Neural cell (in vitro differentiated cells): ENCODE data around the gene GHRH. TPM values are rescaled to one million over a fixed set of nuclear protein-coding genes. Genes with fewer than 3 reads are reported as not detected.

Experiments
- H2AFZ ChIP-seq: fragments of 200-600, 300-800 bp; sonication (generic), shearing (Covaris generic); 2 replicates; pipeline ENCODE4 v1.6.0; 2014; ENCODE audit warnings: low read depth, mild to moderate bottlenecking, antibody characterized with exemption, low read length, moderate library complexity
- H3F3A ChIP-seq: fragments of 200-600 bp; shearing (Covaris generic); 2 replicates; pipeline ENCODE4 v1.6.1; 2016; ENCODE audit warnings: mild to moderate bottlenecking, moderate library complexity, mixed read lengths, antibody characterized with exemption, low read length; ENCODE audit not compliant: insufficient read depth, poor library complexity, severe bottlenecking
- H3K27ac ChIP-seq: fragments of 200-600, 300-800 bp; sonication (generic), shearing (Covaris generic); 2 replicates; pipeline ENCODE4 v1.5.1; 2014; ENCODE audit warnings: mild to moderate bottlenecking, low read length, moderate library complexity
- H3K27me3 ChIP-seq: fragments of 300-800, 200-600 bp; sonication (generic), shearing (Covaris generic); 2 replicates; pipeline ENCODE4 v1.6.0; 2014; ENCODE audit warnings: mild to moderate bottlenecking, low read depth, low read length, moderate library complexity; ENCODE audit not compliant: insufficient read depth
- H3K36me3 ChIP-seq: fragments of 300-800, 200-600 bp; sonication (generic), shearing (Covaris generic); 2 replicates; pipeline ENCODE4 v1.5.1; 2014; ENCODE audit warnings: mild to moderate bottlenecking, antibody characterized with exemption, low read length, moderate library complexity; ENCODE audit not compliant: insufficient read depth
- H3K4me2 ChIP-seq: fragments of 300-800, 200-600 bp; sonication (generic), shearing (Covaris generic); 2 replicates; pipeline ENCODE4 v1.6.0; 2014; ENCODE audit warnings: mild to moderate bottlenecking, low read length
- H3K4me3 ChIP-seq: fragments of 300-800, 200-600 bp; sonication (generic), shearing (Covaris generic); 2 replicates; pipeline ENCODE4 v1.5.1; 2014; ENCODE audit warnings: mild to moderate bottlenecking, low read length, moderate library complexity
- H3K79me2 ChIP-seq: fragments of 200-600 bp; shearing (Covaris generic); replicated peaks from 2 replicates; pipeline ENCODE4 v1.6.0; 2014; ENCODE audit warnings: mild to moderate bottlenecking, low read length, moderate library complexity; ENCODE audit not compliant: insufficient read depth
- H3K9ac ChIP-seq: fragments of 300-800, 200-600 bp; sonication (generic), shearing (Covaris generic); 2 replicates; pipeline ENCODE4 v1.6.1; 2016; ENCODE audit warnings: mild to moderate bottlenecking, low read length, mixed read lengths
- H3K9me2 ChIP-seq: fragments of 200-600 bp; shearing (Covaris generic); 2 replicates; pipeline ENCODE4 v1.6.1; 2016; ENCODE audit warnings: mild to moderate bottlenecking, low read length, mixed read lengths; ENCODE audit not compliant: insufficient read depth
- H3K9me3 ChIP-seq: fragments of 200-600, 300-800 bp; sonication (generic), shearing (Covaris generic); 2 replicates; pipeline ENCODE4 v1.6.1; 2016; ENCODE audit warnings: mild to moderate bottlenecking, mixed run types, low read length, moderate library complexity, mixed read lengths
- H4K20me1 ChIP-seq: fragments of 200-600 bp; shearing (Covaris generic); 2 replicates; pipeline ENCODE4 v1.6.1; 2016; ENCODE audit warnings: mild to moderate bottlenecking, mixed run types; ENCODE audit not compliant: insufficient read depth
- EP300 ChIP-seq: fragments of 450-650 bp; conservative IDR thresholded peaks from 2 replicates; pipeline ENCODE4 v1.6.1; 2014; ENCODE audit warnings: antibody characterized with exemption, mild to moderate bottlenecking, moderate library complexity; ENCODE audit not compliant: poor library complexity, severe bottlenecking
- EZH2 ChIP-seq: fragments of 200-600, 300-800 bp; shearing (Covaris generic), sonication (generic); IDR thresholded peaks from 2 replicates; pipeline ENCODE4 v1.6.1; 2014; ENCODE audit warnings: antibody characterized with exemption, low read length, borderline replicate concordance, mild to moderate bottlenecking; ENCODE audit not compliant: insufficient read depth, poor library complexity, severe bottlenecking
- MXI1 ChIP-seq: fragments of 450-650 bp; conservative IDR thresholded peaks from 2 replicates; pipeline ENCODE4 v1.6.1; 2014; ENCODE audit warnings: antibody characterized with exemption, mild to moderate bottlenecking; ENCODE audit not compliant: poor library complexity, severe bottlenecking
- POLR2AphosphoS5 ChIP-seq: IDR thresholded peaks from 2 replicates; pipeline ENCODE4 v1.6.1; 2012
- RAD21 ChIP-seq: fragments of 450-650 bp; conservative IDR thresholded peaks from 2 replicates; pipeline ENCODE4 v1.6.1; 2014; ENCODE audit warnings: antibody characterized with exemption, mild to moderate bottlenecking, moderate library complexity
- SMC3 ChIP-seq: fragments of 450-650 bp; conservative IDR thresholded peaks from 2 replicates; pipeline ENCODE4 v1.6.1; 2014; ENCODE audit warnings: antibody characterized with exemption, mild to moderate bottlenecking, moderate library complexity; ENCODE audit not compliant: poor library complexity
- TAF1 ChIP-seq: IDR thresholded peaks from 2 replicates; pipeline ENCODE4 v1.6.1; 2012; ENCODE audit warnings: low read depth
- polyA minus RNA-seq: library from RNA; depleted of rRNA, polyadenylated mRNA; stranded (reverse); fragments of >200 nt; gene quantifications from 2 replicates; pipeline ENCODE4 v1.2.3, GENCODE V29; 2014
- polyA plus RNA-seq: library from polyadenylated mRNA; depleted of rRNA; stranded (reverse); fragments of >200 nt; gene quantifications from 2 replicates; pipeline ENCODE4 v1.2.3, GENCODE V29; 2014
- TF ChIP-seq, protein P1 (sequence below): fragments of 450-650 bp; IDR thresholded peaks from 2 replicates; pipeline ENCODE4 v1.5.1; 2014; ENCODE audit warnings: antibody characterized with exemption, mild to moderate bottlenecking, moderate library complexity; ENCODE audit not compliant: poor library complexity, severe bottlenecking
- TF ChIP-seq, protein P2 (sequence below): IDR thresholded peaks from 2 replicates; pipeline ENCODE4 v1.6.1; 2012; ENCODE audit warnings: borderline replicate concordance

The GHRH gene, protein sequence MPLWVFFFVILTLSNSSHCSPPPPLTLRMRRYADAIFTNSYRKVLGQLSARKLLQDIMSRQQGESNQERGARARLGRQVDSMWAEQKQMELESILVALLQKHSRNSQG
- not detected in 2 replicates for polyA plus RNA-seq
- not detected in 2 replicates for polyA minus RNA-seq

DNA sequence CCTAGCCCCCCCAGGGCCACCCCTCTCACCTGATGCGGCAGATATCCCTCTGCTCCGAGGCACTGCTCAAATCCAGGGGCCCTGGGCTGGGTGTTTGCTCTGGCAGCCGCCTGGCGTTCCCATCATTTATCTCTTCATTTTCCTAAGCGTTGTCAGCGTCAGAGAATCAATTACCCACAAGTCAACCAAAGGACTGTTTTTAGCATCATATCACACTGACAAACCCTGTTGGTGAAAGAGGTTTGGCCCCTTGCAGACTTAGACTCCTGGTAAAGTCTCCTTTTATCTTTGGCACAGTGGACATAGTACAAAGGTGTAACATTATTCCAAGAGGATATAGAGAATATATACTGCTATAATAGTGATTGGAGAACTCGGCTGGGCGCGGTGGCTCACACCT, at the start of gene GHRH:
Gene GHRH (minus strand): TSS at position 101 of the 400 bp plus-strand sequence. CDS start 4,925 bp downstream, outside the sequence.
- H3K4me2 ChIP-seq: no peak within 1 kb of the TSS
- no peaks in the 10 kb centered on the region for H3K36me3 ChIP-seq
- no peak within 1 kb of the TSS for H3K9ac ChIP-seq
- no peak within 1 kb of the TSS for H3K4me3 ChIP-seq
- no peak within 1 kb of the TSS for H2AFZ ChIP-seq
- no peaks in the 10 kb centered on the region for H4K20me1 ChIP-seq
- H3K27me3 ChIP-seq: no peaks in the 10 kb centered on the region
- no peak within 1 kb of the TSS for H3K27ac ChIP-seq
- no peaks in the 10 kb centered on the region for H3K9me3 ChIP-seq
- no peaks in the 10 kb centered on the region for H3F3A ChIP-seq
- no peaks in the 10 kb centered on the region for H3K79me2 ChIP-seq
- TF ChIP-seq, protein P1, sequence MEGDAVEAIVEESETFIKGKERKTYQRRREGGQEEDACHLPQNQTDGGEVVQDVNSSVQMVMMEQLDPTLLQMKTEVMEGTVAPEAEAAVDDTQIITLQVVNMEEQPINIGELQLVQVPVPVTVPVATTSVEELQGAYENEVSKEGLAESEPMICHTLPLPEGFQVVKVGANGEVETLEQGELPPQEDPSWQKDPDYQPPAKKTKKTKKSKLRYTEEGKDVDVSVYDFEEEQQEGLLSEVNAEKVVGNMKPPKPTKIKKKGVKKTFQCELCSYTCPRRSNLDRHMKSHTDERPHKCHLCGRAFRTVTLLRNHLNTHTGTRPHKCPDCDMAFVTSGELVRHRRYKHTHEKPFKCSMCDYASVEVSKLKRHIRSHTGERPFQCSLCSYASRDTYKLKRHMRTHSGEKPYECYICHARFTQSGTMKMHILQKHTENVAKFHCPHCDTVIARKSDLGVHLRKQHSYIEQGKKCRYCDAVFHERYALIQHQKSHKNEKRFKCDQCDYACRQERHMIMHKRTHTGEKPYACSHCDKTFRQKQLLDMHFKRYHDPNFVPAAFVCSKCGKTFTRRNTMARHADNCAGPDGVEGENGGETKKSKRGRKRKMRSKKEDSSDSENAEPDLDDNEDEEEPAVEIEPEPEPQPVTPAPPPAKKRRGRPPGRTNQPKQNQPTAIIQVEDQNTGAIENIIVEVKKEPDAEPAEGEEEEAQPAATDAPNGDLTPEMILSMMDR: no peak
- TF ChIP-seq RAD21: no peak
- no peak for TF ChIP-seq EP300
- TF ChIP-seq TAF1: no peak
- TF ChIP-seq SMC3: no peak
- TF ChIP-seq POLR2AphosphoS5: no peak
- TF ChIP-seq, protein P2, sequence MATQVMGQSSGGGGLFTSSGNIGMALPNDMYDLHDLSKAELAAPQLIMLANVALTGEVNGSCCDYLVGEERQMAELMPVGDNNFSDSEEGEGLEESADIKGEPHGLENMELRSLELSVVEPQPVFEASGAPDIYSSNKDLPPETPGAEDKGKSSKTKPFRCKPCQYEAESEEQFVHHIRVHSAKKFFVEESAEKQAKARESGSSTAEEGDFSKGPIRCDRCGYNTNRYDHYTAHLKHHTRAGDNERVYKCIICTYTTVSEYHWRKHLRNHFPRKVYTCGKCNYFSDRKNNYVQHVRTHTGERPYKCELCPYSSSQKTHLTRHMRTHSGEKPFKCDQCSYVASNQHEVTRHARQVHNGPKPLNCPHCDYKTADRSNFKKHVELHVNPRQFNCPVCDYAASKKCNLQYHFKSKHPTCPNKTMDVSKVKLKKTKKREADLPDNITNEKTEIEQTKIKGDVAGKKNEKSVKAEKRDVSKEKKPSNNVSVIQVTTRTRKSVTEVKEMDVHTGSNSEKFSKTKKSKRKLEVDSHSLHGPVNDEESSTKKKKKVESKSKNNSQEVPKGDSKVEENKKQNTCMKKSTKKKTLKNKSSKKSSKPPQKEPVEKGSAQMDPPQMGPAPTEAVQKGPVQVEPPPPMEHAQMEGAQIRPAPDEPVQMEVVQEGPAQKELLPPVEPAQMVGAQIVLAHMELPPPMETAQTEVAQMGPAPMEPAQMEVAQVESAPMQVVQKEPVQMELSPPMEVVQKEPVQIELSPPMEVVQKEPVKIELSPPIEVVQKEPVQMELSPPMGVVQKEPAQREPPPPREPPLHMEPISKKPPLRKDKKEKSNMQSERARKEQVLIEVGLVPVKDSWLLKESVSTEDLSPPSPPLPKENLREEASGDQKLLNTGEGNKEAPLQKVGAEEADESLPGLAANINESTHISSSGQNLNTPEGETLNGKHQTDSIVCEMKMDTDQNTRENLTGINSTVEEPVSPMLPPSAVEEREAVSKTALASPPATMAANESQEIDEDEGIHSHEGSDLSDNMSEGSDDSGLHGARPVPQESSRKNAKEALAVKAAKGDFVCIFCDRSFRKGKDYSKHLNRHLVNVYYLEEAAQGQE: no peak
- TF ChIP-seq EZH2: no peak
- TF ChIP-seq MXI1: no peak
- no peaks in the 10 kb centered on the region for H3K9me2 ChIP-seq

DNA sequence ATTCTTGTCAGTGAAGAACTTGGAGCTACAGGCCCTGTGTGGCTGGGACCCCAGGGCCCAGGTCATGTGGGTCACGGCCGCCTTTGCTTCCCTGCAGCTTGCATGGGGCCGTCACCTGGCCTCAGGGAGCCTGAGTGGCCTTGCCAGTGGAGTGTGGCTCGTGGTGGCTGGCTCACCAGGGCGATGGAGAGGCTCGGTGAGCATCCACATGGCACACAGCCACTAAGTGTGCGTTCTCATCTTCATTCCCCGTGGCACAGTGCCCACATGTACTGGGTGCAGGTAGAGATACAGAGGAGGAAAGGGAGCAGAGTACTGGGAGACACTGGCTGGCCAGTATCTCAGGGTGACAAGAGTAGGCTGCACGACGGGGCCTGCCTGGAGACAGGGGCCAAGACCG, 49.3 kb upstream of the GHRH start:
- no peak overlapping the region for H3K4me3 ChIP-seq
- TF ChIP-seq EZH2 (no peak), RAD21 (no peak), TAF1 (no peak), POLR2AphosphoS5 (no peak), MXI1 (no peak), SMC3 (no peak), EP300 (no peak)
- TF ChIP-seq, protein P2: no peak
- TF ChIP-seq, protein P1: no peak
- no peaks in the 10 kb centered on the region for H3K9me3 ChIP-seq
- H4K20me1 ChIP-seq: no peaks in the 10 kb centered on the region
- H3K27ac ChIP-seq: no peak overlapping the region
- H3K79me2 ChIP-seq: no peaks in the 10 kb centered on the region
- no peaks in the 10 kb centered on the region for H3K36me3 ChIP-seq
- H3F3A ChIP-seq: no peaks in the 10 kb centered on the region
- H2AFZ ChIP-seq: no peak overlapping the region
- no peak overlapping the region for H3K4me2 ChIP-seq
- no peaks in the 10 kb centered on the region for H3K9me2 ChIP-seq
- no peak overlapping the region for H3K9ac ChIP-seq
- no peaks in the 10 kb centered on the region for H3K27me3 ChIP-seq
